Stimulated activated naive CD4-positive, alpha-beta T cell treated with Interleukin-2 at 50 U/mL for 16 hours (primary cell): ENCODE results near the gene MBTPS1.
A peak's percentile ranks its signal among the peaks of the same experiment; 100 is the strongest.

Source experiments
- DNase-seq: peaks from one replicate; lab custom pipeline; 2025; lab: John Stamatoyannopoulos, UW

Gene MBTPS1

DNA sequence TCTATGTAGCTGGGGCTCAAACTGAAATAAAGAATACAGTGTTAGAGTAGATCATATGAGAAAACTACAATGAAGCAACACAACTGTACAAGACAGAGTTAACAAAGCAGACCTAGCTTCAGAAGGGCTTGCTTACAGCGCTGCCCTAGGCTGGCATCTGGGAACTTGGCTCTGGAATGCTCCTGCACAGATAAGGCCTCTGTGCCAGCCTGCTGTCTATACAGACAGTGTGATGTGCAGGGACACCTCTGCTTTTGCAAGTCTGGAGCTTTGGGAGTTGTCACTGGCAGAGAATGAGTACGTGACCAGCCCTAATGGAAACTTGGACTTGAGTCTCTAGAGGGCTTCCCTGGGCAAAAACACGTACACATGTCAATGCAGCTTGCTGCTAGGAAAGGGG, 42.0 kb downstream of the MBTPS1 start:
- no peak for DNase-seq

DNA sequence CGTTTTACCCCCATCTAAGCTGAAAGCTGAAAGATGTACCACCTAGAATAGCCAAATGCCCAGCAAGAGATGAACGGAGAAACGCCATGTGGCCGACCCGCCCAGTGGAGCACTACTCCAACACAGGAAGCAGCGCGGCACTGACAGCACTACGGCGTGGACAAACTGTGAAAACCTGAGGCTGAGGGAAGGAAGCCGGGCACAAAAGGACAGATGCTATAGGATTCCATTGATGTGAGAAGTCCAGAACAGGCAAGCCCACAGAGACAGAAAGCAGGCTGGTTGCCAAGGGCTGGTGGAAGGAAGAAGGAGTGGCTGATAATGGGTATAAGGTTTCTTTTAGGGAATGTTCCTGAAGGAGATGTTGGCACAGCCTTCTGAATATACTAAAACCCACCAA, 44.7 kb downstream of the MBTPS1 start:
- DNase-seq = no peak

DNA sequence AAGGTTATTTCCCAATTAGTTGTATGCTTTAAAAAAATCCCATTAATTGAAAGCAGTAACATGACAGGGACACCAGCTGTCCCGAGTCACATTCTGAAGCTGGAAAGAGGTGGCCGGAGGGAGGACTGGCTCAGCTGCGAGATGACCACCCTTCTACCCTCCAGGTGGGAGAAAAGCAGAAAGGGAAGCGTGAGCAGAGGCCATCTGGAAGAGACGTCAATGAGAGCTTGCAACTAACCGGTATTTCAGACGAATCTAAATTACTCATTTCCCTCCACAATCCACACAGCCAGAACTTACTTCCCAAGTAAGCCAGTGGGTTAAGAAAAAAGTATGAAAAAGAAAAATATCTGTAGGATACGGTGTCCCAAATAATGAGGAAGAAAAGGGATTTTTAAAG, 45.6 kb downstream of the MBTPS1 start:
- no peak for DNase-seq

DNA sequence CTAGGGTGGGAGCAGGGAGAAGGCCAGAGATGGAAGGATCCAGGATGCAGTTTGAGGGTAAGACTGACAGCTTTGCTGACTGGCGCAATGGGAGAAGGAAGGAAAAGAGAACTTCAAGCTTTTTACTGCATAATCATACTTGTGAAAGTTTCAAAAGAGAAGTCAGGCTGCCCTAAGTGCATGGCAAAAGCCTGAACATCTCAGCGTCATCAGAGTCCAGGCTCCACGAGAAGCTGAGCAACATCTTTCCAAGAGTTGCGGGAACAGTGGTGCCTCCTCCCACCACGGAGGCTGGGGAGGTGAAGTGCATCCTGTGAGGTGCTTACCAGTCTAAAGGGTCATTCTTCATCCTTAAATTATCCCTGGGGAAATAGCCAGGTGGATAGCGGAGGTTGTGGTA, 47.2 kb downstream of the MBTPS1 start:
- no peak for DNase-seq

DNA sequence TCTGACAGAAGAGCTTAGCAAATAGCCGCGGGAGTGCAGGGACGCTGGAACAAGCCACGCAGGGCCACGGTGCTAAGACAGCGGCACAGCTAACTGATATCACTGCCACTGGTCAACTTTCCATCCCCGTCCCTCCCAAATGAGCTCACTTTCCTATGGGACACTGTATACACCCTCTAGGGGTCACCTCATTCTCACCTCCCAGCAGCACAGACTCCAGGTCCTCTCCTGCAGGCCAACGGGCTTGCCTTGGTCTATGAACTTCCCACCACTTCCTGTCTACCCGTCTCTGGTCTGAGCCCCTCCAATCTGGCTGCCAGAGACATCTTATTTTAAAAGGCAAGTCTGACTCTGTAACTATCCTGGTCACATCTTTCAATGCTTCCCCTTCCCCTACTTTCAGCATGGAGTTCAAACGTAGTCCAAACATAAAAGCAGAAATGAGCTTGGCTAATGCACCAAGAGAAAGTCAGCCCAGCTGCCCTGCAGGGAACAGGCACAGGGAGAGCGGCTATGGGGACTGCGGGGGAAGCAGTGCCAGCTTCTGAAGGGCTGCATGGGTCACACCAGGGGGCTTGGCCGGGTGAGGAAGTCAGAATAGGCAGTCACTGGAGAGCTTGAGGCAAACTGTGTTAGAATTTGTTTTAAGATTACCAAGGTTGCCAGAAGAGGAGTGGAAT, 47.8 kb downstream of the MBTPS1 start:
- DNase-seq = no peak

DNA sequence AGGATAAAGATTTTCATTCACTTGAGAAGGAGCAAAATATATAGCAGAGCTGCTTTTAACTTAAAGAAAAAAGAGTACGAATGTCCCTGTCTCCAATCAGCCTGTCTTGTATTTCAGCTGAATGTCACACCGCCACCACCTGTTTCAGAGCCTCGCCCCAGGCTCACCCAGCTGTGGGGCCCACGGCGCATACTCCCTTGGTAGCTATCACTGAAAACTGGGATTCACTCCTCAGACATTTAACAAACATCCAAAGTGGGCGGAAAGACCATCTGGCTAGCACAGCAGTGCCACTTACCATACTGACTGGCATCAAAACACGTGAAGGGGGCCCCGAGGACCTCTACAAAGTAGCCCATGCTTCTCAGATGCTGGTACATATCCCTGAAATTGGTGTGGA, 48.7 kb downstream of the MBTPS1 start:
- DNase-seq = no peak

DNA sequence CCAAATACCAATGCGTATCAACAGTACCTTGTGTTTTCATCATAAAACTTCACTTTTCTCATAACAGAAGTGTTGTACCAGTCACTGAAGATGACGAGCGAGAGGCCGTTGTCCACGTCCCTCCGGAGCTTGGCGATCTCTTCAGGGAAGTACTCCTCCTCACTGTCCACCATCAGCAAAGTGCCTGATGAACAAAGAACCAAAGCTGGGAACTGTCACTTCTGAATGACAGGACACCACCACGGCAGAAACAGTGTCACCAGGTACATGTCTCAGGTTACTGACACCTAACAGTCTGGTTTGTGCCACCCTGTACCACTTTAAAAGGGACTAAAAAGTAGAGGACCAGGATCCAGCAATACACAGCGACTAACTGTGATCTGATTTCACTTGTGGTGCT, 49.1 kb downstream of the MBTPS1 start:
- DNase-seq = no peak

DNA sequence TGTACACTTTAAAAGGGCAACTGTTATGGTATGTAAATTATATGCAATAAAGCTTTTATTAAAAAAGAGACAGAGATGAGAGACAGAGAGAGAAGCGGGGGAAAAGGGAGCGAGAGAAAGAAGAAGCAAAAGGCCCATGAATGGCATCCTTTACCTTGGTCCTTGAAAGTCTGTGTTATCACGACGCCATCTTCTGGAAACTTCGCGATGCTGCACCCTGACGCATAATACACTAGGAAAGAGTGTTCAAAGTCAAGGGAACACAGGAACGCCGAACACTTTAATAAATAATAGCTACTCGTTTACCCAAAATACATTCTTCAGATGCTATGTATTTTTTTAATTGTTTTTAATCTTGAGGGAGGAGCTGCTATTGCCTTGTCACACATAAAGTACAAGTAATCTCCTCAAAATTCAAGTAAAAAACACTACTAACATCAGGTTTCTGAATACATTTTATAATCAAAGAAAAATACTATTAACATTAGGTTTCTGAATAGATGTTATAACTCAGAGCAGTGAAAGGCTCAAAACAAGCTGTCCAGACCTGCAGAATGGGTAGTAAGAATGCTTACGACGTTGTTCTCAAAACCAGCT, 51.1 kb downstream of the MBTPS1 start:
- DNase-seq = no peak

DNA sequence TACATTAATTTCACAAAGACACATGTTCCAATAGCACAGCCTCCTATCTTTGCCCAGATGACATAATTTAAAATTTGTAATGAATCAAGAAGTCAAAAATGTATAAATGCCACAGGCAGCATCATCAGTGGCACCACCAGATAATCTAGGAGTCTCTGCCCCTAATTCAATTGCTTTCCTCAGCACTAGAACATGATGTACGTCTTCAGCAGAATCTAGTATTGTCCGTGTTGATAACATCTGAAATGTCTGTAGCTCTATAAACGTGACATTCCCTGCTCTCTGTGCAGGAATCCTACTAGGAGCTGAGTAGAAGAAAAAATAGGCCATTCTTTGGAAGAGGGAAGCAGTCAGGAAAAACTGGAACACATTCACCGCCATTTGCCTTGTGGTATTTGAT, 52.8 kb downstream of the MBTPS1 start:
- no peak for DNase-seq

DNA sequence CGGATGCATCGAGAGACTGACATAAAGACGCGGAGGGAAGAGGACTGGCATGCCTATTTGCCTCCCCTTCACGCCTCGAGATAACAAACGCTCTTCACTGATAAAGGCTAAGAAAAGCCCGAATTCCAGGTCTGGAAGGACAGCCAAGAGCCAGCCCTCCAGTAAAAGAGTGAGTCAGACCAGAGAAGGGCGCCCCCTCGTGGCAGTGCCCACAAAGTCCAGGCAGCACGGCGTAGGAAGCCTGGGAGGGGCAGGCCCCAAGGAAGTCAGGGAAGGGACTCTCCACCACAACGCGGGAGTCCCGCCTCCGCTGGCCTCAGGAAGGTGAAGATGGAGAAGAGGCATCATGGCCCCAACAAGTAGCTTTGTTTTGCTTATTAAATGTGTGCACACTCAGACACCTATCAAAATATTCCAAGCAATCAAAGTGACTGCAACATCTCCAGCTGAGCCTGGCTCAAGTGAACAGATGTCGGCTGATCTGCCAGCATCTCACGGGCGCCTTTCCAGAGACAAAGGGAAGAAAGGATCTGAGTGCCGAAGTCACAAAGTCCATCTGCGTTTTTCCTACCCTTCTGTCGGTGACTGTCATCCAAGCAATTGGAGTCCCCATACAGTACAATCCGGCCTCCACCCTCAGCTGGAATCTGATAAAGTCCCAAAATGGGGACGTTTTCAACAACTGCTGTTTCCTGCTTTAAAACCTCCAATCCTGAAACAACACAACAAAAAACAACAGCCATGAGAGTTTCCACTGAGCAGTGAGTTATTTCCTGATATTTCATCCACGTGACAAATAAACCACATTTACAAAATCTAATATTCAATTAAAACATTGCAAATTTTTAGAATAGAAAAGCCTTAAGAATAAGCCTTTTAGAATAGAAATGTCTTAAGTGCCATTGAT, 53.8 kb downstream of the MBTPS1 start:
- DNase-seq = peak; percentile 28

DNA sequence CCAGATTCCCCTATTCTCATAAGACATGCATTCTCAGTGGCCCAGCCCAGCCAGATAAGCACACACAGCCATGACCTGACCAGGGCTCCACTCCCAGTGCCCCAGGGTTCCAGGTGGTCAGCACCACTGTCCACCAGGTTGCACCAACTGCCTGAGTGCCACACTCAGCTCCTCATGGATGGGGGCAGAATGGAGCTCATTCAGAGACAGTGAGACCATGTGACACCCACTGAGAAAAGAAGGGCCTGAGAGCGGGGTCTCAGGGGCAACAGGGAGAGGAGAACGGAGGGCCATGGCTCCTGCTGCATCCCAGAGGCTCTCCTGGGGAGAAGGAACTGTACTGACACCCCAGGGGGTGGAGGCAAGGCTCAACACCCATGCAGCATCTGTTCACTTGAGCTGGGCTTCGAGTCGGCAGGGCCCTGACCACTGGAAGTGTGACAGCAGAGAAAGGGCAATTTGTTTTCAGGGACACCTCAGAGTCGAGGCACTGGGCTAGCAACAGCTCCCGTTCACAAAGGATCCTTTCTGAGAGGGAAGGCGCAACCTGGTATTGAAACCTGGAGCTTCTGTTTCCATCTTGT, 55.4 kb downstream of the MBTPS1 start:
- DNase-seq = no peak

DNA sequence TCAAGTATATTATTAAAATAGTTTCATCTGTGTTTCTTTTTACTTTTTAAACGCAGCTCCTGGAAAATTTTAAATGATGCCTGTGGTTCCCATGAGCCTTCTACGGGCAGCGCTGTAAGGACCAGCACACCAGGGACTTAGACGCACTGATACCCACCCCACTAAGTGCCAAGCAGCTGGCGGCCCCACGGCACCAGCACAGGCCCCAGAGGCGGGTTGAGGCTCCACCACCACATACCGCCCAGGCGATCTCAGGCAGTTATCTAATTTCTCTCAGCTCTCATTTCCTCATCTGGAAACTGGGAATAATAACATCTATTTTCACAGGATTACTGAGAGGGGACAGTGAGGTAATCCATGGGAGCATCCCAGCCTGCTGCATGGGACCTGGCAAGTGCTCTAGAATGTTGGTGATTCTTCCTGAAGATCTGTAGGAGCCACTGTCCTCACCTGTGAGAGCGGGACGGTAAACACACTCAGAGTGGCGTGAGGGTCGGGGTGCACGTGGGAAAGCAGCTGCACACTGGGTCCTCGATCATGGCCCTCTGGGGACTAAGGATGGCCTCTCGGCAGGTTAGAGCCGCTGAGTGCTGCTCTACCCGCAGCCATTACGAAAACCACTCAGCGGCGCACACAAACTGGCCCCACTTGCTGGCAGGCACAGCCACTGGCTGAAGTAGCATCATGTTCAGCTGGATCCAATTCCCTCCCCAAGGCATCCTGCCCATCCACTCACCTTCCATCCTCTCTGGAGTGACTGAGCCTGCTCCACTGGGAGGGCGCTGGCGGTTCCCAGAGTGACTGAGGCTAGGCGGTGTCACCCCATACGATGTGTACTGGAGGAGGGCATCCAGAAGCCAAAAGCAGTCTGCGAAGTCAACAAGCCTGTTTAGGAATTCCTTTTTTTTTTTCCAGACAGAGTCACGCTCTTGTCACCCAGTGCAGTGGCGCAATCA, 56.5 kb downstream of the MBTPS1 start:
- DNase-seq = no peak

DNA sequence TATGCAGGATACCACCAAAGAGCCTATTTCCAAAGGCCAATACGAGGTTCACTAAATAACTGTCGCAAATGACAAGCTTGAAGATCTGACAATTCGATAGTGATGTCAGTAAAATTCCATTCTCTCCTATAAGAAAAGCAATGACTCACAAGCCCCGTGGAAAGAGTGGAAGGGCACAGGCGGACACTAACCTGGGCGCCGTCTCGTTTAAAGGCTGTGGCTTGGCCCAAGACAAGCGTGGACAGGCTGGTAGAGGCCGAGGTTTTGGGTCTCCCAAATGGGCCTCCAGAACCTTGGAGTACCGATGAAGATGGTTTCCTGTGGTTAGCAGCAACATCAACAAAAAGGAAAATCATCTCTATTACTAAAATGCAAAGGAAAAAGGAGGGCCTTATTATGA, 57.6 kb downstream of the MBTPS1 start:
- DNase-seq = no peak

DNA sequence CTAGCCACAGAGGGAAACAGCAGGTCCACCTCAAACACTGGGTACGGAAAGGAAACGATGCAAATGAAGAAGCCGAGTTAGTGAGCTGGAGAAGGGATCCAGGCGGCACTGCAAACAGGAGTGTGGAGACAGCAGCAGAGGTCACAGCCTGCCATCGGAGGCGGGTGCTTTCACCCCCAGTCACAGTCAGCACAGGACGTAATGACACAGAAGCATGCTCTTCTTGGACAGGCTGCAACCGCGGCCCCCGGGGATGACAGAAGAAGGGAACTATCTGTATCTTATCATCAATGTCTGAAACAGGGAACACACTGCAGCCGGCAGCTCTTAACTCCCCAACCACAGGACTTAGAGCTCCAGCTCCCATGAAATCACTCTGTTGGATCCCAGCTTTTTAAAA, 58.1 kb downstream of the MBTPS1 start:
- DNase-seq = no peak

DNA sequence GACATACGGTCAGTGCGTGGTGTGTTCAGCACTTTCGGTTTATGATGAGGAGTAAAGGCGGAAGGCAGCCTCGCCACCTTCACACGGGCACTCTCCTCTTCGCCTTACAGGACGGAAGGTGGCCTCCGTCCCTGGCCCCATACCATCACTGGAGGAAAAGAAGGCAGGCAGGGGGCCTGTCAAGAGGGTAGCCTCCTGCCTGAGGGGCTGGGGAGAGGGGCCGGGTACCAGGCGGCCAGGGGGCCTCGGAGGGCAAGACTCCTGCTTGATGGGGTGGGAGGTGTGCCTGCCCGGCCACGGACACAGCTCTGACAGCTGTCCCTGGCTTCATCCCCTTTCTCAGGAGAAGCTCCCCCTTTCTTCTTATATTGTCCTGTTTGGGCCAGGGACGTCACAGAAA, 58.5 kb downstream of the MBTPS1 start:
- no peak for DNase-seq

DNA sequence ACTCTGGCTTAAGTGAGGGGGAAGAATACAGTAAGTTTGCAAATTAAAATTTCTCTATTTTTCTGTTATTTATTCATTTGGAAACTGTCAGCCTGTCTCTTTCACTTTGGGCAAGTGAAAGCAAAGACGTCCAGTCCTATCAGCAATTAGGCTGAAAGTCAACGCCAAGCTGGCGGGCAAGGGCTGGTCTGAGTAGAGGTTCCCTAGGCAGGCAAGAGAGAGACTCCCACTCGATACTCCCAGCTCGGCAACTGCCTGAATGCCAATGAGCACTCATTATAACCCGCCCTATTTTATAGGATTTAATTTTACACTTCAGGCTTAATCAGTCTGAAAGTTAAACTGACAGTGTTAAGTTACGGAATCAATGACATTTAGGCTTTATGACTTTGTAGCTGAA, 59.8 kb downstream of the MBTPS1 start:
- DNase-seq = no peak

DNA sequence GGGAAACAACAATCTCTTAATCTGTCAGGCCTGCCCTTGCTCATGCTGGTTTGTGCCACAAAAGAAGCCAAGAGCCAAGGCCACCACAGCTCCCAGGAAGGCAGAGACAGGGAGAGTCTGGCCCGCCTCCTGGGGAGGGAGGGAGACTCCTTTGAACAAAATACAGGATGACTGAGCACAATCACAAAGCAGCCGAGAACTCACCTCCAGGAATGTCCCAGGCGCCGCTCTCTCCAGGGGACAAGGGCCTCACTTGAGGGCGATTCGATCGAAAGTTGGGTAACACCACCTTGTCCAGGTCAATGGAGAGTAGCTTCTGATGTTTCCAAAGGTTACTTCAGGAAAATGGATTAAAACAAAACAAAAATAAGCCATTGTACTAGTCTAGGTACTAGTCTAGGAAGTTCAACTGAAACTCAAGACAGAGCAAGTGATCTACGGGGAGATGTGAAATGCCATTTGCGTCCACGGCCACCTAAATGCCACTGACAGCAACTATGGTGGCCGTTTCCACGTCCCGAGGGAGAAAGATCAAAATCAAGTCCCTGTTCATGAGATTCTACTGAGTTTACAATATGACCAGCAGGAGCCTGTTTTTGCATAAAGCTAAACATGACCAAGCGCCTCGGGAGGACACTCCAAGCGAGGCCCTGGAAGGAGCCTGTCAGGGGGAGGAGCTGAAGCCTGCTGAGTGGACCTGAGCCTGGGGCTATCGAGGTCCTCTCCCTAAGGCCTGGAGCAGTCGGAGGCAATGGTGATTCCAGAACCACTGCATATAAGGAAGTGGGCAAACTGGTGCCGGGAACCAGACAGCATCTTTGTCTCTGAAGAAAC, 60.7 kb downstream of the MBTPS1 start:
- no peak for DNase-seq

DNA sequence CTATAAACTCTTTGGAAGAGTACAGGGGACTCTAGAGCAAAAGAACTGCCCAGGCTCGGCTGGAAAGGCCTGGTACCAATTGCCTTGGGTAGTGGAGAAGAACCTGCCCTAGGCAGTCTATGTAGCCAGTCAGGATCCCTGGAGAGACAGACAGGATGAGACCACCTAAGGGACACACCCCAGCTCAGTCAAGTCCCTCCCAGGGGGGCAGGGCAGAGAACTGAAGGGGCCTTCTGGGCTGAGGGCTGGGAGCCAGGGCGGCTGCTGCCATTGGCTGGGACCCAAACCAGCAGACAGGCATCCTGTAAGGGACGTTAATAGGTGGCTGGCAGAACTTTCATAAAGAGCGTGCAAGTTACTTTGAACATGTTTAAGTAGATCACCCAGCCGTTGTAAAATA, 61.4 kb downstream of the MBTPS1 start:
- no peak for DNase-seq

DNA sequence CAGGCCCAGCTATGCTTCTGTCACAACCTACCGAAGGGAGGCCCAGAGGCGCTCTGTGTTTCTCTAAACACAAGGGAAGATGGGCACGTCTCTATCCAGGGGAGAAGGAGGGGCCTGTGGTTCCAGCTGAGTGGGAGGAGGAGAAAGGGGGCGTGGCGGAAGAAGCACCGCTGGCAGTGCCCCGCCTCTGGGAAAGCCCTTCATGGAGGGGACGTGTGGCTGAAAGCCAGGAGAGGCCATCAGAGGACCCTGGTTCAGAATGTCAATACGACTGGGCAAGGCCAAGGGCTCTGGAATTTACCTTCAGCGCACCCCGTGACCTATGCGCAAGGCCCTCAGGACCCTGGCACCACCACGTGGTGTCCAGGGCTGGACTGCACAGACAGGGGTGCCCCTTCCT, 61.8 kb downstream of the MBTPS1 start:
- DNase-seq = no peak

DNA sequence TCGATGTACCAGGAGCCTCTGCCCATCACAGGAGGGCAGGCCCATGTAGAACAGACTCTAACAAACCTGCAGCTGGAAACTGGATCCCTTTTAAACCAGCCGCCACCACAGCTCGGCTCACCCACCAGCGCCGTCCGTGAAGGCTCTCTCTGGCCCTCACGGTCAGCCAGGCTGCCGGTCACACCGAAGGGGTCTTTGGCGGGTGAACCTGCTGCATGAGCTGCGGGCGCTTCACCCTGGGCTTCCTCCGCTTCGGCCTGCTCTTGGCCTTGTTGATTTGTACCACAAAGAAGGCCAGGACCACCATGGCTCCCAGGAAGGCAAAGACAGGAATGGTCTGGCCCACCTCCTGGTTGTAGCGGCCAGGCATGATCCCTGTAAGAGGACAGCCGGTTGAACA, 62.5 kb downstream of the MBTPS1 start:
- no peak for DNase-seq

DNA sequence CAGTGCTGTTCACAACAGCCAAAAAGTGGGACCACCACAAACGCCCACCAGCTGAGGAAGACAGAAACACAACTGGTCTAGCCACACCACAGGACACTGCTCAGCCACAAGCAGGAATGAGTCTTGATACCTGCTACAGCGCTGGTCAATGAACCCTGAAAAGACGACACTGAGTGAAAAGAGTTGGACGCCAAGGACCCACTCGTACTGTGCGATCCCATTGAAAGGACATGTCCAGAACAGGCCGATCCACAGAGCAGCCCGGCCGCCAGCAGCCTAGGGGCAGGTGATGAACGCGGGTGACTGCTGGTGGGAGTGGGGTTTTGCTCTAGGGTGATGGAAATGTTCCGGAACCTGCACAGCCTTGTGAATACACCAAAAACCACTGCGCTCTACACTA, 63.5 kb downstream of the MBTPS1 start:
- DNase-seq = no peak
